ENCODE measurements around the gene DYNLRB1. TPM values are rescaled to one million over a fixed set of nuclear protein-coding genes. Genes with fewer than 3 reads are reported as not detected.
A peak's percentile ranks its signal among the peaks of the same experiment; 100 is the strongest.

The DYNLRB1 gene
- total and polyA plus RNA-seq, 2 of the 13 experiments (the other 11 are each of a cell fraction or from before 2014, with no cell fraction given) = 140 to 244 TPM

- TF ChIP-seq ETV5 (CRISPR knock-in tag; IDR thresholded peaks at IDR 0.05; ENCODE audit: borderline replicate concordance) = no peak
These were observed 16.5 kb downstream of the DYNLRB1 start (continued) for GRCh38 chr20:34532756-34533155.

- Histone ChIP-seq H4K20me1 (ENCODE audit: insufficient read depth, low read length) (peaks cover 8% of the 10 kb centered on the region; the same call in 1 of the 2 replicates), H3K27me3 (ENCODE audit: control insufficient read depth in 1 of 2, insufficient read depth in 2 of 2, low read length in 2 of 2) (no peaks in the 10 kb centered on the region), H3K36me3 (replicated peaks in 1 of 2; ENCODE audit: control insufficient read depth in 1 of 2, insufficient read depth in 2 of 2, low read length in 2 of 2) (peaks cover 65 to 89% of the 10 kb centered on the region in 2 experiments), H3K79me2 (ENCODE audit: insufficient read depth, low read length) (peaks cover 11% of the 10 kb centered on the region), H3K4me1 (ENCODE audit: insufficient read depth, low read length) (no peaks in the 10 kb centered on the region), H3K4me2 (ENCODE audit: low read depth, low read length) (no peak overlapping the region), H3K9ac (ENCODE audit: insufficient read depth, low read depth, low read length) (no peak overlapping the region), H3K27ac (ENCODE audit: extremely low read length, insufficient read depth, low read length) (no peak overlapping the region), H3K9me3 (ENCODE audit: low read length) (no peaks in the 10 kb centered on the region), H3K4me3 (replicated peaks in 1 of 3; ENCODE audit: insufficient read depth in 1 of 3, low read depth in 2 of 3, low read length in 3 of 3) (no peak overlapping the region), H2AFZ (ENCODE audit: low read length) (no peak overlapping the region)
- TF ChIP-seq ADNP (CRISPR knock-in tag; IDR thresholded peaks at IDR 0.05) (no peak), SKIL (CRISPR knock-in tag; IDR thresholded peaks at IDR 0.05; ENCODE audit: borderline replicate concordance) (no peak), ZNF710 (CRISPR knock-in tag; IDR thresholded peaks at IDR 0.05; ENCODE audit: borderline replicate concordance) (no peak), NRL (CRISPR knock-in tag; IDR thresholded peaks at IDR 0.05; ENCODE audit: borderline replicate concordance) (peak; percentile 50; the same call in 1 of the 2 replicates), ZNF441 (CRISPR knock-in tag; IDR thresholded peaks at IDR 0.05; ENCODE audit: borderline replicate concordance) (no peak), ZNF280B (CRISPR knock-in tag; IDR thresholded peaks at IDR 0.05; ENCODE audit: borderline replicate concordance) (0 out of 2 replicates have a peak, but pooled peaks have one; percentile 35), POLR2AphosphoS2 (IDR thresholded peaks at IDR 0.05; ENCODE audit: low read depth, low read length) (no peak)
- DNase-seq (ENCODE audit: low spot score) (no peak), ATAC-seq (no peak), FAIRE-seq (no peak)
- intact Hi-C loops (cut with micrococcal nuclease; ENCODE audit: unreplicated experiment) = loop anchor here (5.0 kb wide), 1 partner anchor 173 kb away; no protein-coding TSS in a partner anchor
- BruUV-seq (replicated peaks) = no TSS peak
- in situ Hi-C loops (cut with HindIII; ENCODE audit: extremely low pct_ligation_motif_present, low pct_unique_long_range_greater_than_20kb) = loop anchor here (5.0 kb wide), 1 partner anchor 178 kb away; no protein-coding TSS in a partner anchor
- CTCF ChIA-PET (ENCODE audit: low intra/inter-chr PET ratio, low total read pairs) = no interaction called here
- 94% methylated on average over 15 of the region's 15 CpGs for WGBS (ENCODE audit: low lambda C conversion rate)
- POLR2A ChIA-PET = no interaction called here
These were observed 18.4 kb downstream of the DYNLRB1 start for GRCh38 chr20:34534391-34535165.

Measured in HepG2 (cell line).